ENCODE measurements around the gene RPS17. TPM values are rescaled to one million over a fixed set of nuclear protein-coding genes. Genes with fewer than 3 reads are reported as not detected.
A peak's percentile ranks its signal among the peaks of the same experiment; 100 is the strongest.

Gene RPS17
- 1,000 to 10,000 TPM; 2,137 to 4,420 (median 3,127) TPM for total RNA-seq

GRCh38 chr15:82540055-82540983, at the start of gene RPS17:
Gene RPS17 (minus strand): TSS chr15:82540457. CDS start chr15:82540428, 29 bp downstream.
- peak within 1 kb of the TSS; percentile 97 for H3K4me3 ChIP-seq (ENCODE audit: low read depth, poor library complexity, severe bottlenecking)
- 0 to 1% methylated on average over 56 to 75 of the region's 81 CpGs for WGBS, 2 donors
- peak in 1 of 3 donors; percentile 98 for TF ChIP-seq CTCF (IDR thresholded peaks at IDR 0.05)
- no peak for TF ChIP-seq POLR2A (IDR thresholded peaks at IDR 0.05)
- intact Hi-C loops (cut with DNase I; ENCODE audit: low total_unique reads), result no loop called here
- DNase-seq (ENCODE audit: low spot score in 2 of 2), result peak; percentile 95 to 99

- H3K4me3 ChIP-seq (ENCODE audit: low read depth, poor library complexity, severe bottlenecking), result no peak overlapping the region
- WGBS, 2 donors, result 69 to 75% methylated on average over 4 of the region's 4 CpGs
- DNase-seq (ENCODE audit: low spot score in 2 of 2), result no peak
- TF ChIP-seq CTCF (IDR thresholded peaks at IDR 0.05), result no peak
- TF ChIP-seq POLR2A (IDR thresholded peaks at IDR 0.05), result no peak
- intact Hi-C loops (cut with DNase I; ENCODE audit: low total_unique reads), result no loop called here
Observed at GRCh38 chr15:82587805-82588204, 47.5 kb upstream of the RPS17 start.

GRCh38 chr15:82585072-82585471, 44.8 kb upstream of the RPS17 start:
- 48 to 57% methylated on average over 3 of the region's 3 CpGs for WGBS, 2 donors
- H3K4me3 ChIP-seq (ENCODE audit: low read depth, poor library complexity, severe bottlenecking), result no peak overlapping the region
- DNase-seq (ENCODE audit: low spot score in 2 of 2), result no peak
- TF ChIP-seq POLR2A (IDR thresholded peaks at IDR 0.05) (no peak), CTCF (IDR thresholded peaks at IDR 0.05) (no peak)
- intact Hi-C loops (cut with DNase I; ENCODE audit: low total_unique reads), result no loop called here

GRCh38 chr15:82580713-82581112, 40.5 kb upstream of the RPS17 start:
- DNase-seq (ENCODE audit: low spot score in 2 of 2), result no peak
- intact Hi-C loops (cut with DNase I; ENCODE audit: low total_unique reads), result no loop called here
- TF ChIP-seq CTCF (IDR thresholded peaks at IDR 0.05) (no peak), POLR2A (IDR thresholded peaks at IDR 0.05) (no peak)
- WGBS, 2 donors, result 79 to 88% methylated on average over 2 of the region's 2 CpGs
- no peak overlapping the region for H3K4me3 ChIP-seq (ENCODE audit: low read depth, poor library complexity, severe bottlenecking)

- intact Hi-C loops (cut with DNase I; ENCODE audit: low total_unique reads), result no loop called here
- no peak overlapping the region for H3K4me3 ChIP-seq (ENCODE audit: low read depth, poor library complexity, severe bottlenecking)
- WGBS, 2 donors, result 82 to 90% methylated on average over 3 of the region's 3 CpGs
- no peak for DNase-seq (ENCODE audit: low spot score in 2 of 2)
- TF ChIP-seq CTCF (IDR thresholded peaks at IDR 0.05), result no peak
- TF ChIP-seq POLR2A (IDR thresholded peaks at IDR 0.05), result no peak
Observed at GRCh38 chr15:82575335-82575734, 35.1 kb upstream of the RPS17 start.

Measured in lower leg skin (tissue), 4 donors.